Fibroblast of skin of scalp (primary cell): ENCODE results near the gene GTF3C4.
A peak's percentile ranks its signal among the peaks of the same experiment; 100 is the strongest.

Experiments
- DNase-seq: peaks from one replicate; pipeline ENCODE4 v3.0.0-alpha.2; 2013

GTF3C4 gene

DNA sequence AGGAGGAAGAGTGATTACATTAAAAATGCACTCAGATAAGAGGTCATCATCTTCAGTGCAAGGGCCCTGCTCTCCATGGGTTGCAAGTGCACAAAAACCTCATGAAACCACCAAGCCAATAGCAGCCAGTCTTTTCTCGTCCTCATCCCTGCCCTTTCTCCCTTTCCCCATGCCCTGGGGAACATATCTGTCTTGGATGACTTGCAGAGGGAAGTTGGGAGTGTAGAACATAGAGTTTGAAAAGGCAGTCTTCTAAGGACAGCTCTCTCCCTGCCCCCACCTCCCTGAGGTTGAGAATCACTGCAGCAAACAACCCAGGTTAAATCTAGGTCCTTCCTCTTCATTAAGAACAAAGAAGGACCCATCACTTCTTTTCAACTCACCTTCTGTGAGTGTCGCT, 22.5 kb upstream of the GTF3C4 start:
- peak; percentile 69 for DNase-seq

DNA sequence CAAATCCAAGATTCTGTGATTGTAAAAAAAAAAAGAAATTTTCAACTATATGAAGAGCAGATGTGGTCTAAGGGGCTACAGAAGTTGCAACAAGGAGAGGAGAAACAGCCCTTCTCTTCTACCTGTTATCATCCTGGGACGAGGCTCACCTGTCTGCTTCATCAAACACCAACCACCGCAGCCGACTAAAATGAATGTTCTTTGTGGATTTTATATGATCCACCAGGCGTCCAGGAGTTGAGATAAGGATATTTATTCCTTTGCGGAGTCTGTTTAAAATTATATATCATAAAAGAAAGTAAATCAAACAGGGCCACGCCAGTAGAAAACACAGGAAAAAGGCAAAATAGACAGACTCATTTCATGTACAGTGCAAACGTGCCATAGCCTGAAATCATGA, 22.0 kb upstream of the GTF3C4 start:
- no peak for DNase-seq

DNA sequence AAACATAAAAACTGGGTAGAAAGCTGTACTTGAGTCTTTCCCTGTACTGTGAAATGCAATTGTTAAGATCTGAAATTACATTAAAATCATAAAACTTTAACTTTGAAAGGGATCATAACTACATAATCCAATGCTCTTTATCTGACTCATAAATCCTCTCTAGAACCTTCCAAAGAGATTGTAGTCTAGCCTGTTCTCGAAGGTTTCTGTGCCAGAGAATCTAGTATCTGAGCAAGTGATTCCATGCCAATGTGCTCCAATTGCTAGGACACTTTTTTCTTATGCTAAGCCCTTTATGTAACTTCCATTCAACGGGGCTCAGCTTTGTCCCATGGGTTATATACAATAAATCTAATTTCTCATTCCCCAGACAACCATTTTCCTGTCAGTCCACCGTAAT, 21.6 kb upstream of the GTF3C4 start:
- no peak for DNase-seq

DNA sequence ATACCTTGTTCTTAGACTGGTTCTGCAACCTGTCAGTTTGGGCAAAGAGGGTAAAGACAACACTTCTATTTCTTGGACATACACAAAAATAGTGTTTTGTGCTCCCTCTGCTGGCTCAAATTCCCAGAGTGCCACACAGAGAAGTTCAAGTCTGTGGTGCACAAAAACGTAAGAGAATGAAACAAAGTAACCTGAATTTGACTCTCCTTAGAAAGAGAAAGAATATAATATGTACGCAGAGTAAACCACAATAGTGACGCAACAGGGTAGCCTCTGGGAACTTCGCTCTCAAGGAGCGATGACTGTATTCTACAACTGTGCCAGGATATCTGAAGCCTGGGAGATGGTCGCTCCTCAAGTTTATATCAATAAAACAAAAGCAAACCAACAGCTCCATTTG, 19.0 kb upstream of the GTF3C4 start:
- peak; percentile 53 for DNase-seq

DNA sequence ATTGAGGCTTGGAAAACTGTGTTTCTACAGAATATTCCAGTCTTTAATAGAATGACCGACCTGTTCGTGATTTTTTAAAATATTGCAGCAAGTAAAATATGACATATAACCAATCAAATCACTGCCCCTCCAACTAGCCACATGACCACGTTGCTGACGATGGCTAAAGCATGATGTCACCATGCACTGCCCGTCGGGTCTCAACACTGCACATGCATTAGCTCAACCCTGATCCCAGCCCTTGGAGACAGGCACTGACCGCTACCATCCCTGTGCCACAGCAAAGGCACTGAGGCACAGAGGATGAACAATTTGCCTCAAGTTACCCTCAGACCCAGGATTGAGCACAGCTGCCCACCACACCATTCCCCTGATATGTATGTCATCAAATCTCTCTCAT, 14.0 kb upstream of the GTF3C4 start:
- DNase-seq: no peak

DNA sequence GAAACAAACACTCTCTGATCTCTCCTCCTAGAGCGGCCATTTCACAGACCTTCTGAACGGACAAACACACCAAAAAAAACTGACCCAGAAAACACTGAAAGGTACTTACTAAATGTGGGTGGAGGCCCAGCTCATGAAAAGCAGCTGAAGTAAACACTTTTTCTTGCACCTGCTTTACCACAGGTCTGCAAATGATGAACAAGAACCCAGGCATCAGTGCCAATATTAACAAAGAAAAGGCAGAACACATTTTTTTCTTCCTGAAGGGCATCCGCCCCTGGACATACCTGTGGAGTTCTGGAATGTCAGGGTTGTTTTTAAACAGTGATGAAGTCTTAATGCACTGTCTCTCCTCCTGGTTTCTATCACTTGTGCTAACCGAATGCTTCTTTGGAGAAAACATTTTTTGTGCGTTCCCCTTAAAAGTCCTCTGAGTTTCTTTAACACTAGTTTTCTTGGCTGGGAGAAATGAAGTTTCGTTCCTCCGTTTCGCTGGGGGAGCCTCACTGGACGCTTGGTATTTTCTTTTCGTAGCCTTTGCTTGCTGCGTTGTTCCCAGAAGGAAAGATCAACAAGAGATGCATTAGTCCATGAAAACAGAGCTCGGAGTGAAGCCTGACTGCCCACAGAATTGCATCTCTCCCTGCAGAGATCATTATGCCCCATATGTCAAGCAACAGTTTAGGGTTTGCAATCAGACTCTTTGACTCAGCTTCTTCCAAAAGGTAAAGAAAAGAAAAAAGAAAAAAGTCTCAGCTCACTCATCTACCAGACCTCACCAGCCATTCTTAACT, 7.9 kb upstream of the GTF3C4 start:
- no peak for DNase-seq

DNA sequence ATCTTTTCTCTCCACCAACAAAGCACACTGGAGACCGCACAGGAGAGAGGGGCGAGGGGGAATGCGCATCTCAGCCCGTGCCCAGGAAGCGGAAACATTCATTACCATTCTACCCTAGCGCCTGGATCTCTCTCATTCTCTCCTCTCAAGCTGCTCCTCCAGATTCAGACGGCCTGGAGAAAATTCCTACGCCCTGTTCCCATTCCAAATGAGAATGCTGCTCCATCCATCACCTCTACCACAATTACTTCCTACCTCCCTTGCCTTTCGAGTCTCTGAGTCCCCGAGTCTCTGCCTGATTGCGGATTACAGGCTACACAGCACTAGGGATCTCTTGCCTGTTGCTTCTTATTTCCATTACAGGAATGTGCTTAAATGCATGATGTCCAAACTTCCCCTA, 7.1 kb upstream of the GTF3C4 start:
- DNase-seq: no peak

DNA sequence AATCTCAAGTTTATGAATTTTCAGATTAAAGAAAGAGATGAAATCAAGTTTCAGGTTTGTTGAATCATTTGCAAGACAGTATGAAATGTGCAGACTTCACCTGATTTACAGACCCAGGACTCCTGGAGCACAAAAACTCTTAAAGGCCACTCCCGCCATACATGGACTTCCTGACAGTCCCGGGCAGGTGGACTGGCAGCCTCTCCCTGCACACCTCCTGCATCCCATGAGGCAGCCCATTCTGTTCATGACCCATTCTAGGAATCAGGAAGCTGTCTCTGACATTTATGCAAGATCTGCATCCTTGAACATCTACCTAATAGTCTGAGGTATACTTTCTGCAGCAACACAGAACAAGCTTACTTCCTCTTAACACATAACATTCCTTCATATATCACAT, 6.4 kb upstream of the GTF3C4 start:
- DNase-seq: no peak

DNA sequence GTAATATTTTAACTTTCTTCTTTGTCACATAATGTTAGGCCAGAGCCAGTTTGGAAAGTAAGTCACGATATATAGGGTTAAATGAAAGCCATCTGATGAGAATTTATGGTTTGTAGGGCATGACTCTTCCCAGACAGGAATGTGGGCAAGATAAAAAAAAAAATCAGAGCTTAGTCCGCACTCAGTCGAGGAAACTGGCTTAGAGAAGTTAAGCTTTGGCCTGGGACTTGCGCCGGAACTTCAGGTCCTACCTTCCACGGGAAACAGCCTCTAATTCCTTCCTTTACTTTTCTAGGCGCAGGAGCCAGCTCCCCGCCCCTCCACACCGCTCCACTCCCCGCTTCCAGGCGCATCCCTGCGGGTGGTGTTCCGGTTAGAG, 956 bp upstream of the GTF3C4 start:
- peak; percentile 67 for DNase-seq

DNA sequence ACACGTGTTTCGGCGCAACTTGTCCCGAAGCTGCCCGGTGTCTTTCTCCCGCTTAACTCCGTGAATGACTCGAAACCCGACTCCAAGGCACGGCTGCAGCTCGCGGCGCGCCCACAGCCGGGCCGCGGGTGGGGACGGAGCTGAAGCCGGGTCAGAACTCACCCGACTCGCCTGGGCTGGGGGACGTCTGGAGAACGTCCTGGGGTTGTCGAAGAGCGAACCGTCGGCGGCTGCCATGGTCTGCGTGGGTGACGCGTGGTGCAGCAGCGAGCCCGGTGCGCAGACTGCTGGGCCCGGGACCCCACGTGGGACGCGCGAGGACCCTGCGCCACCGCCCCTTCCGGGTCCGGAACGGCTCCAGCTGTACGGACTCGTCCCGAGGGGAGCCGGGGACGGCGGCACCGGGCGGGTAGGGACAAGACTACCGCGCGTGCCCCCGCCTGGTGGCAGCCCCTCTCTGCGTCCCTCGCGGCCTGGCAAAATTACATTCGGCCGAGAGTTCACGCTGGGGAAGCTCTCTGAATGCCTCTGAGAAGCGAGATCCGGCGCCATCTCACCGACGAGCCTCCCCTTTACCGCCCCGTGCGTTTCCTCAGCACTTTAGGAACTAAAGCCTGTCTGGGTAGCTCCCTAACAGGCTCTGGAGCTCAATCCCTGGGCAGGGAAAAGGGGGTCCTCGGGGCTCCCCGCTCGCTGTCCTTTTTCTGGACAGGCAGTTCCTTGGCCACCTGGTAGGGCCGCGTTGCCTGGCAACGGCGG, 387 bp upstream of the GTF3C4 start, which contains the start of gene DDX31:
Gene DDX31, minus strand, starts transcription at position 286 of the 759 bp plus-strand sequence. Its CDS starts 49 bp downstream, at position 237.
- DNase-seq: peak; percentile 84

DNA sequence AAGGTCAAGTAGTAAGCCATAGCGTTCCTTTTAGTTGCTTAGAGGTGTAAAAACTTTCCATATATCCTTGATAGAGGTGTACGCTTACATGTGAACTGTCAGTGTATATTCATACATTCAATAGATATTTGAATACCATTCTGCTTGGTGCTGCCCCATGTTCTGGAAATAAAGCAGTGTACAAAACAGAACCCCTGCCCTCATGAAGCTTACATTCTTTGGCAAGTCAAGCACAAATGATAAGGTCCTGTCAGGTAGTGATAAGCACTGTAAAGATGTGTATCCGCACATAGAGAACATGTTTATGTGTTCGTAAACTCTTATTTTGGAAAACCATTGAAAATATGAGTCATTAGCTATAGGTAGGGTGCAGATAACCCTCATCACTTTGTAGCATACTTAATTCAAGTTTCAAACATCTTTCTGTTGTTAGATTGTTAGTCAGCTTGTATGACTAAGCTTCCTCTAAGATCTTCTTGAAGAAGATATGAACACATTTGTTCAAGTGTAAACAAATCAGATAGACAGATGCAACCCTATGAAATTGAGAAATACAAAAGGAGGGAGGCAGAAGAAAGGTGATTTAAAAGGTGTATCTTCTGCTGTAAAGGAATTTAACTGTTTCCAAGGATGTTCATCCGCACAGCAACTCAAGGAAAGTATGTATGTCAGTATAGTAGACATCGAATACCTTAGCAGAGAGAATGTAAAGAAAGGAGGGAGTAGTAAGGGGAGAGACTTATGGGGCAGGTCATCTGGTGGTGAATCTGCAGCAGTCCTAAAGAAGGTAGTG, 1.6 kb downstream of the GTF3C4 start:
- peak; percentile 28 for DNase-seq

DNA sequence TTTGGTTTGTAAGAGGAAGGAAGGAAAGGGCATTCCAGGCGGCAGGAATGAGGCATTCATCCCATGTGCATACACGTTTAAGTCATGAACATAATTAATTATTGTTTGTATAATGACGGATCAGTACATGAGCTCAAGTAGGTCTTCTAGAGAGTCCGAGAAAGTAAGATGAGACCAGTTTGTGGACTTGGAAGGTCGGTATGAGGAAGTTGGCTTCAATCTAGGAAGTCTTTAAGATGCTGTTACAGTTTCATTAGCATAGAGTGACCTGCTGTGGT, 2.1 kb downstream of the GTF3C4 start:
- DNase-seq: no peak

DNA sequence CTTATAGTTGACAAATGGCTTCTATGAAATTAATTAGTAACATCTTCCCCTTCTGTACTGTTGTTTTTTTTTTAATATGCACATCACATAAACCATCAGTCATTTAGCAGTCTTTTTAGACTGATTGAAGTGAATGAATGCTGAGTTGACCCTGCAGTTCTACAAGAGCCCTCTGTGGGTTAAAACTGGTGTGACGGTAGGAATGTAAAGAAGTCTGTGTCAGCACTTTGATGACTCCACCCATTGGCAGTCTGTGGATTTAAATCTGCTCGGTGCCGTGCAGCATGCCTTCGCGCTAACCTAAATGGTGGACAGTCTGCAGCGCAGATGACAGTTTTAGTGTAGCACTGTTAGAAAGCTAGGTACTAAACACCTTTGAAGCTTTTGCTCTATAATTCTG, 3.1 kb downstream of the GTF3C4 start:
- DNase-seq: peak; percentile 79

DNA sequence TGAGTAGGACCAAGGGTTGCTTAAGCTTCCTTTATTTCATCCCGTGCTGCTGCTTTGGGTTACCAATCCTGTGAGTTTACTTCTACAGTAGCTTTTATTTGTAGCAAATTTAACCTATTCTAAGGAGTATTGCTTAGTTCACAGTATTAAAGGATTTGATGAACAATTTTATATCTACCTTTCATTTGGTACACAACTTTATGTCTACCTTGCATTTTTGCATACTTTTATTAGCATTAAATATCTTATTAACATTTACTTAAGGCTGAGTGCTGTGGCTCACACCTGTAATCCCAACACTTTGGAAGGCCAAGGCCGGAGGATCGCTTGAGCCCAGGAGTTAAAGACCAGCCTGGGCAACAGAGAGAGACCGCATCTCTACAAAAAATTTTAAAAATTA, 4.2 kb downstream of the GTF3C4 start:
- DNase-seq: no peak

DNA sequence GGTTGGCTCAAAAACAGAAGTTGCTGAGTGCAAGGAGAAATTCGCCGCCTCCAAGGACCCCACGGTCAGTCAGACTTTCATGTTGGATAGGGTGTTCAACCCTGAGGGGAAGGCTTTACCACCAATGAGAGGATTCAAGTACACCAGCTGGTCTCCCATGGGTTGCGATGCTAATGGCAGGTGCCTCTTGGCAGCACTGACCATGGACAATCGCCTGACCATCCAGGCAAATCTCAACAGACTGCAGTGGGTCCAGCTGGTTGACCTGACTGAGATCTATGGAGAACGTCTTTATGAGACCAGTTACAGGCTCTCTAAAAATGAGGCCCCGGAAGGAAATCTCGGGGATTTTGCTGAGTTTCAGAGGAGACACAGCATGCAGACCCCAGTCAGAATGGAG, 7.7 kb downstream of the GTF3C4 start:
- no peak for DNase-seq

DNA sequence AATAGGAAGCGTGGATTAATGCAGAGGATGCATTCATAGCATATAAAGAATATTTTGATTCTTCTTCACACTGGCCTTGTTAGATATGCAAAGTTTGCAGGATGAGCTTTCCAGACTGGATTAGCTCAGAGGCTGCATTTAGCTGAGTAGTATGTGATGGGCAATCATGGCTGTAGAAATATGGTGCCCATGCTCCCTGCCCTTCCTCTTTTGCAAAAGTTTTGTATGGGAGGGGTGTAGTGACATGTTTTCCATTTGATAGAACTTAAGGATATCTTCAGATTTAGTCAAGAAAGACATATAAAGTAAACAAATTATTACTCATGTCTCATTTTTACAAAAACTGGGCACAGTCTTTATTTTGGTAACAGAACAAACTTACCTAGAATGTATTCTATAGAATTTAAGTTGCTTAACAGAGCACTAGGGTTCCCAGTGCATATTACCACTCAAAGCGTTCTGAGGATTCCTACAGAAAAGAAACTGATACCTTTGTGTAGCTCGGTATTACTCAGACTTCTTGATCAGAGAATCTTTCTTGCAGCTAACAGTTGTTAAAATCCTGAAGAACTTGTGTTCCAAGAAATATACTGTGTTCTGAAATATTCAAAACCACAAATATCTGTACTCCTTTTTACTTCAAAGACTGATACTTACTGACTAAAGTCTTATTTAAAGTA, 9.8 kb downstream of the GTF3C4 start:
- DNase-seq: no peak

DNA sequence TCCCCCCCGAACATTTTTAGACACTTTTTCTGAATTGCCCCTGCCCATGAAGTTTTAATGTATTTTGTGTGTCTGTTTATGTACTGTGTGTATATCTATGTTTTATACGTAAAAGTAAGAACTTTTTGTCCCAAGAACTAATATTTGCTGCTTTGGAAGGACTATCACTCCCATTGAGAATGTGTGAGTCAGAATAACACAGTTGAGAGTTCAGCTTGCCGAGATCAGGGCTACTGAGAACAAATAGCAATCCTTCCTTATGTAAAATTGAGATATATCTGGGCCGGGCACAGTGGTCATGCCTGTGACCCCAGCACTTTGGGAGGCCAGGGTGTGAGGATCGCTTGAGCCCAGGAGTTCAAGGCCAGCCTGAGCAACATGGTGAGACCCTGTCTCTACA, 11.3 kb downstream of the GTF3C4 start:
- no peak for DNase-seq

DNA sequence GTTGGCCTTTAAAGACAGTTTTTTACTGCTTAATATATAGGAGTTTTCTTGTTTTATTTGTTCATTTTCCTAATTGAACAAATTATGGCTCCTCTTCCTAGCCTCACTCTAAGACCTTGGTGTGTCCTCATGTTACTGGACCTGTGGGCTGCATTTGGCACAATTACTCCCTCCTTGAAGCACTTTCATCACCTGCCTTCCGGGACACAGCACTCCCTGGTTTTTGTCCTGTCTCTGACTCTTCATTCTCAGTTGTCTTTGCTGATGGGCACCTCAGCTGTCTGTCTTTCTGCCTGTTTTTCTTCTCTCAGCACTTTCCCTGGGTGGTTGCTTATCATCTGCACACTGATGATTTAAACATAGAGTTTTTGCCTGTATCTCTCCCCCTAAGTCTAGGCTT, 13.6 kb downstream of the GTF3C4 start:
- DNase-seq: no peak

DNA sequence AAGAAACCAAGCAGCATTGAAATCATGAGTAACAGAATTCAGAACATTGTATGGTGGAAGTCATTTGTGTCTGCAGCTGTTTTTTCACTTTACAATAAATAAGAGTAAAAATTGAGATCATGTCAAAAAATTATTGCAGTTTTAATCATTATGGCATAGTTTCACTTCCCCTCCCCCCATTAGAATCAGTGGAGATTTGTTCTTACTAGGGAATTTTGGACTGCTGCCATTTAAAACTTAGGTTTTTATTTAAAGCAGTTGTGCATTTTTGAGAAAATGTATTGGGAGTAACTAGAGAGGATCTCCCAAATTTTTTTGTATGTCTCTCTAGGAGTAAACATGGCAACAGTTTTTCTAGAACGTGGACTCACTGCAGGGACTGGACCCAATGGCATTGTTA, 20.4 kb downstream of the GTF3C4 start:
- DNase-seq: peak; percentile 57

DNA sequence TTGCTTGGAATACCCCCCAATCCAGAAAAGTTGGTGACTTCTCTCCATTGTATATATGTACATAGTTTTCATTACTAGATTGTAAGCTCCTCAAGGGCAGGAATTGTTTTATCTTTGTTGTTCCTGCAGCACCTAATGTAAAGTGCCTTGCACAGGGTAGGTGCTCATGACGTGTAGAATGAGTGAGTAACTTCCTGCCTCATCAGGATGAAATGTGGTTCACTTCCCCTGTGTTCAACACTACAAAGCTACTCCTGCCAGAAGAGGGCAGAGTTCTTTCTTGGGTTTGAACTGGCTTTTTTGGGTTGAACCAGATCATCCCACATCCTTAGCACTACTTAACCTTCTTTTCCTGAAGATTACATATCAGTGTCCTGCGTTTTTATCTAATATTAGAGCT, 23.9 kb downstream of the GTF3C4 start:
- no peak for DNase-seq

DNA sequence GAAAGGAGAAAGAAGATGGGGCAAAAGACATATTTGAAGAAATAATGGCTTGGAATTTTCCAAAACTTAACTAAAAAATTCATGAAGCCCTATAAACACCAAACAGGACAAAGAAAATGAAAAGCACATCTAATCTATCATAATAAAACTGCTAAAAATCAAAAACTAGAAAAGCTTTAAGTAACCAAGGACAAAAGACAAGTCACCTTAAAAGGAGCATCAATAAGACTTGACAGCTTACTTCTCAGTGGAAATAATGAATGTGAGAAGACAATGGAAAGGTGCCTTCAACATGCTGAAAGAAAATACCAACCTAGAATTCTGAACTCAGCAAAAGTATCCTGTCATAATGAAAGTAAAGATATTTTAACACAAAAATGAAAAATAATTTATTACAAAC, 27.0 kb downstream of the GTF3C4 start:
- DNase-seq: no peak

DNA sequence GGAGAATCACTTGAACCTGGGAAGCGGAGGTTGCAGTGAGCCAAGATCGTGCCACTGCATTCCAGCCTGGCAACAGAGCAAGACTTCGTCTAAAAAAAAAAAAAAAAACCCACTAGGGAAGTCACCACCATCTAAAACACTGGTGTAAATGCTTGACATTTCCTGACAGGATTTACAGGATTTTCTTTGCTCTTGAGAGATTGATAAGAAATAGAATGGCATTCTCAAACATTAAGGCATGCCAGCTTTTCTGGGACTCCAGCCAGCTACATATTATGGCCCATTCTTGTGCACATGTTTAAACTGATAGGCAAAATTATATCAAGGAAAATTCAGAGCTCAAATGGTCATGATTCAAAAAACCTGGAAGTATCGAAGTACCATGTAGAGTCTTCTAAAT, 28.7 kb downstream of the GTF3C4 start:
- DNase-seq: no peak

DNA sequence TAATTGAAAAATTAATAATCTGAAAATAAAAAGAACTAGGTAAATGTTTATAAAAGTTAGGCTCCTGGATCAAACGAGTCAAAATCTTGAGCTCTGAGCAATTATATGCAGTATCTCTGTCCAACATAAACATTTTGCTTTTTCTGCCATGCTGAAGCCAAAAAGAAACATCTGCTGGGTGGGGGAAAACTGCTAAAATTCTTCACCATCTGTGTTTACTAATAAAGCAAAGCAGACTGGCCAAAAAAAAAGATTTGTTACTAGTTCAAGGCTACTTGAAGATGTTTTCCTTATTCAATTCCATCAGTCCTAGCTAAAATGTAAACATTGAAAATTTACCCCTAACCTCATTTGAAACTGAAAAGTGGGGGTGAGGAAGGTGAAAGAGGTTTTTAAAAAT, 29.7 kb downstream of the GTF3C4 start:
- no peak for DNase-seq
